ENCODE results near the gene SAPCD2.

Gene SAPCD2

DNA sequence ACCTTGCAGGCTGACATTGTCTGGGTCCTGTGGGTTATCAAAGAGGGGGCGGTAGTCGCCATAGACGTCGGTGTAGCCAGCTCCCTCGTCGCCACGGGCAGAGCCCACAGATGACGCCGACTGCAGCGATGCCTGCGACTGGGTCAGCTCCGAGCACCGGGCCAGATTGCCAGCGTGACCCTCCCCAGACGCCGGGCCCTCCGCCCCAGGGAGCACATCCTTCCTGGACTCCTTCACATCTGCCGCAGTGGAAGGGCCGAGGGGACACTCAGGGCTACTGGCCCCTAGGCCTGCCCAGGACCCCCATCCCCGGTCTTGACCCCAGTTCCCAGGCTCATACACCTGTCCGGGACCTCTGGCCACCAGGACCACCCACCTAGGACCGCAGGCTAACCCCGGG lies 56.2 kb downstream of the SAPCD2 start:
- no peak for DNase-seq

DNA sequence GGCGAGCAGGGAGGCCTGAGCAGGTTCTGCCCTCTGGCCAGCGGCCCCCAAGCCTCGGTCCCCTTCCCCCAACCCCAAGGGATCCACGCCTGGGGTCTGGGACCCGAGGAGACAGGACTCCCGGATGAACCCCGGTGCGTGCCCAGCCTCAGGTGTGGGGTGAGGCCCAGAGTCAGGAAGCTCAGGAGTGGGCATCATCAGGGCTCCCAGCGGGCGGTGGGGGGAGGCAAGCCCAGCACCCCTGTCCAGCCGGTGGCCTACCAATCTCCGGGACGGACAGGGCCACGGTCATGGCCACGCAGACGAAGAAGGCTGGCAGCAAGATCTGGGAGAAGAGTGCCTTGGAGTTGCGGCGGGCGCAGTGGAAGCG lies 56.8 kb downstream of the SAPCD2 start:
- no peak for DNase-seq

GRCh38 chr9:137012694-137013570 lies 57.4 kb downstream of the SAPCD2 start:
- DNase-seq: no peak
